Stromal cell of bone marrow (primary cell): ENCODE results near the gene BRINP2.

ENCODE experiments used
- DNase-seq: peaks from one replicate; pipeline ENCODE4 v3.0.0-alpha.2; 2012; ENCODE audit warnings: low read depth

The BRINP2 gene, protein sequence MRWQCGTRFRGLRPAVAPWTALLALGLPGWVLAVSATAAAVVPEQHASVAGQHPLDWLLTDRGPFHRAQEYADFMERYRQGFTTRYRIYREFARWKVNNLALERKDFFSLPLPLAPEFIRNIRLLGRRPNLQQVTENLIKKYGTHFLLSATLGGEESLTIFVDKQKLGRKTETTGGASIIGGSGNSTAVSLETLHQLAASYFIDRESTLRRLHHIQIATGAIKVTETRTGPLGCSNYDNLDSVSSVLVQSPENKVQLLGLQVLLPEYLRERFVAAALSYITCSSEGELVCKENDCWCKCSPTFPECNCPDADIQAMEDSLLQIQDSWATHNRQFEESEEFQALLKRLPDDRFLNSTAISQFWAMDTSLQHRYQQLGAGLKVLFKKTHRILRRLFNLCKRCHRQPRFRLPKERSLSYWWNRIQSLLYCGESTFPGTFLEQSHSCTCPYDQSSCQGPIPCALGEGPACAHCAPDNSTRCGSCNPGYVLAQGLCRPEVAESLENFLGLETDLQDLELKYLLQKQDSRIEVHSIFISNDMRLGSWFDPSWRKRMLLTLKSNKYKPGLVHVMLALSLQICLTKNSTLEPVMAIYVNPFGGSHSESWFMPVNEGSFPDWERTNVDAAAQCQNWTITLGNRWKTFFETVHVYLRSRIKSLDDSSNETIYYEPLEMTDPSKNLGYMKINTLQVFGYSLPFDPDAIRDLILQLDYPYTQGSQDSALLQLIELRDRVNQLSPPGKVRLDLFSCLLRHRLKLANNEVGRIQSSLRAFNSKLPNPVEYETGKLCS

DNA sequence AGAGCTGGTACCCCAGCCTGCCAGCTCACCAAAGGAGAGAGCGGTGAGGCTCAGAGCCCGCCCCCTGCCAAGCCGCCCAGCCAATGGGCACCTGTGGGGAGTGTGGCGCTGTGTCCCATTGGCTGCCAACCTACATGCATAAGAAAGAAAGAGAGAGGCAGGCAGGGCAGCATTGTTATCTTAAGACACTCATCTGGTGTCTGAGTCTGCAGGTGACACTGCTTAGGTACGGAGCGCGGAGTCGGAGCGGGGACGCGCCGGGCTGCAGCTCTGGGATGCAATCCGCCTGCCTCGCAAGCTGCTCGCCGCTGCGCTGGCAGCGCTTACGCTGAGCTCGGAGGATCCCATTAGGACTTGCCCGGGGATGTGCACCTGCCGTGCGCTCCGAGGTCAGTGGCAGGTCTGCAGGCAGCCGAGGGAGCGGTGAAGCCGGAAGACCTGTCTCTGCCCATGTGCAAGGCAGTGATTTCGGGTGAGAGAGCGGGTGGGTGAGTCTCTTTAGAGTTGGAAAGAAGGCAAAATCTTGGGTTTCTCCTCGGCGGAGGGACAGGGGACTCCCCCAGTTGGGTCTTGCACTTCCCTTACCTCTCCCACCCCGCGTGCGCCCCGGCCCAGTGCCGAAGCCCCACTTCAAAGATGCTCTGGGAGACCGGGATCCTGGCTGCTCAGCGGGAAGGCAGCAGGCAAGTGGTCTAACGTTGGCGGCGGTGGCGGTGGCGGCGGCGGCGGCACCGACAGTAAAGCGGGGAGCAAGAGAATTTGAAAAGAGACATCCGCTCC, at the start of gene BRINP2:
BRINP2 (plus strand) TSS at position 203 of the 780 bp plus-strand sequence. CDS start 58,919 bp downstream, outside the sequence.
- no peak for DNase-seq

DNA sequence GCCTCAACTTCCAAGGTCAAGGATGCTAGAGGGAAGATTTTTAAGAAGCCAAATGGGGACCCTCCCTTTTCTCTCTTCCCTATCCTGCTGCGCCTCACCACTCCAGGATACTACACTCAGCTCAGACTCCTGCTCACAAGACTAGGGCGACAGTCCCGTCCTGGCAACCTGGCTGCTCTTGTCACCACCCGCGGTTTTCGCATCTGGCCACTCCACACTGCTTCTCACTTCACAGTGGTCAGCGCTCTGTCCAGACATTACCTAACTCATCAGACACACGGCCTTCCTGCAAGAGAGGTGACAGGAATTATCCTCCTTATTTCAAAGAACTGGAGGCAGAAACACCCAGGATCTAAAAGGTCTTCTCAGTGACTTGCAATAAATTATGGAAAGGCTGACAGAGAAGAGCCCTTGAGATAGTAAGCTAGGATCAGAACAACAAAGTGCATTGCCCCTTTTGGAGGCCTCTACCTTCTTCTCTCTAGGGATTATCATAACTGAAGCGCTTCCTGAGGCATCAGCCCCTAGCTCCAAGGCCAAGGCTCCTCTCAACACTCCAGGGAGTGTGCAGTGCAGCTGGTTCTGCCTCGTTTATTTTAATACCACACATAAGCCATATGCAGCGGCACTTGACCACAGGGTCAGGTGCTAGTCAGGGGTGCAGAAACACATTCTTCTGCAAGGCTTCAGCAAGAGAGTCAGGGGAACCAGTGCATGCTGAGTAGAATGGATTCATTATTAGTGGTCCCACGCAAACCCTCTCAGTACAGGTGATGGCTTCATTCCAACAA, 48.1 kb upstream of the BRINP2 start:
- DNase-seq = no peak

DNA sequence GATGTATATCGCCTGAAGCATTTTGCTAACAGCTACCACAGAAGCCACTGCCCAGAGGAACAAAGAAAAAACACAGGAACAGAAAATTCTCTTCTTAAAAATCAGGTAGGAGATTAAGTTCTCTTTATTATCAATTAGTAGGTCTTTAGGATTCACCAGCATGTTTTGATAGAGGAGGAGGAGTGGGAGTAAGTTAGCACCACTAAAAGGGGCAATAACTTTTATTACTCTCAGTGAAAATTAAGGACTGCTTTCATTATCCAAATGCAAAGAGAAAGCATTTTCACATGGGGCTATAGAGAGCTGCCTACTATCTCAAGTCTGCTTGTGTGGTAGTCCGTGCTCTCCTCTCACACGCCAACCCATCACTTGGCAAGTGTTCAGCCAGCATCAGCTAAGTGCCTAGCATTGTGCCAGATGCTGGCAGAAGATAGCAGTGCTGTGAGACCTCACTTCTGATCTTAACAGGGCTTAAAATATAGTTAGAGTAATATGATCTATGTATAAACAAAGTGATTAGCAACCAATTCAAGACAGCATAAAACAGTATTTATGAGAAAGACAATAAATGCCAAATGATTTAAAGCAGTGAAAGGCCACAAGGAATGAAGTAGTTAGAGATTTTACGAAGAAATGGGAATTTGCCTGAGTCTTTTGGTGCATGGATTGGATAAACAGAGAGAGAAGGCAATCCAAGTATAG, 46.0 kb upstream of the BRINP2 start:
- no peak for DNase-seq

DNA sequence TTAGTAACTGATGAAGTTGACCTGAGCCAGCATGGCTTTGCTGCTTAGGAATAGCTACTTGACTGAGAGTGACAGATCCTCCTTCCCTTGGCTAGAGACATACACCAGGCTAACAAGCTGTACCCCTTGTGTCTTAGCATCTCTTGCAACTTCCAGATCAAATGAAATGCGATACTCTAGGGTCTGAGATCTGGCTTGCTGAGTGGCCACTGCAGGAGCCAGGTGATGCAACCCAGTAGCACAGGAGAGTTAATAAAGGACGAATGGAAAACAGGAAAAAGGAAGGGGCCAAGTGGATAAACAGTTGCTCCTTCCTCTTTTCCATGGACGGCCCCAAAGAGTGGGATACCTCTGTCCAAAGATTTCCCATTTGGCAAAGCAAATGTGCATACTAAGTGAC, 44.5 kb upstream of the BRINP2 start:
- DNase-seq = no peak

DNA sequence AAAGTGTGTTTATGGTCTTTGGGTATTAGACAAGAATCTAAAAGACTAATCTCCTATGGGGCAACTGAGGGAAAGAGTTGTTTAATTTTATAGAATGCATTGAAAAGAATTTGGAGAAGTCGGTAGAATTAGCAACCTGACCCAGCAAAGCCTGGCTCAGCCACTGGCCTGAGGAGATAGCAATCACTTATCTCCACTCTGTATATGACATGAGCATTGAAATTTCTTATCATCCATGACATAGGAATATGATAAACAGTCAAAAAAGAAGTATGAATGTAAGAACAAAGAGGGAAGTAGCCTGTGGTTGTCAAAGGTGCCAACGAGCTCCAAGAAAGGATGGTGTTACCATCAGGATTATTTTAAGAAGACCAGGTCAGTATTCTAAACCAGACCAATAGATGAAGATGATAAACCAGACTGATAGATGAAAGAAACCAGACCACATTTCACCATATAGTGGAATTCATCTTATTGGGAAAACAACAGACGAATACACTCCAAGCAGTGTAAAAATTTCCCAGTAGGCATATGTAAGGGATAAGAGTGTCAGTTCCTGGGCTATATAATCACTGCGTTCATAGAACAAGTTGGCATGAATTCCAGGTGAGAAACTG, 42.0 kb upstream of the BRINP2 start:
- DNase-seq = no peak

DNA sequence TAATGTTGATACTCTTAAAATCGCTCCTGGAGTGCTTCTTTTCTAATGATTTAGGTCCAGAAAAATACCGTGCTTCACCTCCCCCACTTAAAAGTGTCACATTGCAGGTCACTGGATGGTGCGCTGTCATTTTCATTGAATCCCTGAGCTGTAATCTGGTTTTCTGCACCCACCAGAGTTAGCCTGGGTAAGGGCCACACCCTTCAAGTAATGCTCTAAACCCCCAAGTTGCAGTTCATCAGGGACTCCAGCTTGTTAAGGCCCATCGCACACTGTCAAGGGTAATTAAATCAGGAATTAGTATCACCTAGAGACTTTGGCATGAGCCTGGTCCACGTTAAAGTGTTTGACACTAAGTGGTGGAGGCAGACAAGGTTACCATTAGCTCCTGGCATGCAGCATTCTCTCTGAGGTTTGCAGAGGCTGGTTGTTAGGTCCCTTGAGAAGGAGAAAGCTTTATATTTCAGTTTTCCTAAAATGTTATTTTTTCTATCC, 40.3 kb upstream of the BRINP2 start:
- no peak for DNase-seq

DNA sequence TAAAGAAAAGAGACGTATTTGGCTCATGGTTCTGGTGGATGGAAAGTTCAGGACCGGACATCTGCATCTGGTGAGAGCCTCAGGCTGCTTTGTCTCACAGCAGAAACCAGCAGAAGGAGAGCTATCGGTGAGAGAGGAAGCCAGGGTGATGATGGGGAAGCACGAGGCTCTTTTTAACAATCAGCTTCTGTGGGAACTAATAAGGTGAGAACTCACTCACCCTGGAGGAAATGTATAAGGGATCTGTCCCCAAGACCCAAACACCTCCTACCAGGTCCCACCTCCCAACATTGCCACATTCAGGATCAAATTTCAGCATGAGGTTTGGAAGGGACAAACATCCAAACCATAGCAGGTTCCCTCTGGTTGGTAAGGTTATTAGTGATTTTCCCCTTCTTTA, 39.0 kb upstream of the BRINP2 start:
- DNase-seq = no peak

DNA sequence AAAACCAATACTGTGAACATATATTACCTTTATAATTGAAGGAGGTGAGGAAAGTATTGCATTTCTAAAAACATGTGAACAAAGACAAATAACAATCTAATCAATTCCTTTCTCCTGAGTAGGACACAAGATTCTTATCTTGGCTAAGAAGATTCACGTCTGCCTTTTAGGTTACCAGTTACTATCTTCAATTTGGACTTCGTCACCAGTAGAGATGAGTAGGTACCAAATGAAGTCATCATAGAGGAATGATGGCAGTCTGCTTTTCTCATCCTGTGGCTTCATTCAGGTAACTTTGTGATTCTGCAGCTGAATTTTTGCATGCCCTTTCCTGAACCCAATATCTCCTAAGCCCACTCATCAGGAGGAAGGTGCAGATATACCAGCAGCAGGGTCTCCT, 38.6 kb upstream of the BRINP2 start:
- no peak for DNase-seq

DNA sequence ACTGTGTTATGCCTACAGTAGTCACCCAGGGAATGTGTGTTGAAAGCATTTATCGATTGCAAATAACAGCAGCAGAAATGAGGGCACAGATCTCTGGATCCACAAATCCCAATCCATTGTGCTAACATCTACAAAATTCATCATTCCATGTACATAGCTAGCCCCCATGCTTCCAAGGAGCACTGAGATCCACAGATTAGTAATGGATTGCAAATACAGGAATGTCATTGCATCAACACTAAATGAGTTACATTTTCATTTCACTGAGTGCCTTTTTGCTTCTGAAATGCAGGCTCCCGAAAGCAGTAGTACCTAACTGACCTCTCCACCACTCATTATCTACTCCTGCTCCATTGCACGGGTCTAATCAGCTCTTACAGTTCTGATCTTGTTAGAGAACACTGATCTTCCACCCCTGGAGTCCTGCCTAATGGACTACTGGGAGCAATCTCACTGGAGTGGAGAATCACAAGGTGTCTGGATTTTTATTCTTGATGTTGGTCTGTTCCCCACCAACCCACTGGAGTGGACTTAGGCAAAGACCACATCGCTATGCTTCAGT, 36.7 kb upstream of the BRINP2 start:
- DNase-seq = no peak

DNA sequence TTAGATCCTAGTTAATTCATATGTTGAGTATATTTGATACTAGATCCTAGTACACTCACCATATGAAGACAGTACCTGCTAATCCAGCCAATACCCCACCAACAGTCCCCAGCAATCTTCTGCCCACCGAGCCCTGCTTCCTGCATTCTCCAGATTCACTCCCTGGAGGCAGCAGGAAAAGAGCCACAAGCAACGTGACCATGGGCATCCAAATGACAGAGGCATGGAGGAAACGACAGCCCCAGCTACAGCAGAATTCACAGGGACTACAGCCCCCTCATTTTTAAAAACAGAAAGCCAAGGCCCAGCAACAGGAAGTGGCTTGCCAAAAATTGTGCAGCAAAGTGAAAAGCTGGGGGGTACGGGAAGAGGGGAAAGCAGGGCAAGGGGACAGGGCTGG, 35.5 kb upstream of the BRINP2 start:
- DNase-seq = no peak

DNA sequence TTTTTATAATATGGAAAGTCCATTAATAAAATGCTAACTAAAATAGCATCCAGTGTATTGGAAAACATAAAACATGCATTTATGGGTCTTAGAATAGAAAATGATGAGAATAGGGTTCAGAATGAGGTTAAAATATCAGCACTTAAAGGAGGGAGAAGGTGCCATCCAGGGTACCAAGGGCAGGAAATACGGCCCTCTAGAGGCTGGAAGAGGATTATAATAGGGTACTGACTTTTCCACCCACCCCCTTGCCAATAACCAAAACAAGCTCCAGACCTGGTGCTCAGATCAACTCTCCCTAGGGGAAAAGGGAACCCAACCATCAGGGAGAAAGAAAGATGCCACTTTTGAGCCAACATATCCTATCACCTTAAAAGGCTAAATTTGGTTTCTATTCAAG, 32.9 kb upstream of the BRINP2 start:
- DNase-seq = no peak

DNA sequence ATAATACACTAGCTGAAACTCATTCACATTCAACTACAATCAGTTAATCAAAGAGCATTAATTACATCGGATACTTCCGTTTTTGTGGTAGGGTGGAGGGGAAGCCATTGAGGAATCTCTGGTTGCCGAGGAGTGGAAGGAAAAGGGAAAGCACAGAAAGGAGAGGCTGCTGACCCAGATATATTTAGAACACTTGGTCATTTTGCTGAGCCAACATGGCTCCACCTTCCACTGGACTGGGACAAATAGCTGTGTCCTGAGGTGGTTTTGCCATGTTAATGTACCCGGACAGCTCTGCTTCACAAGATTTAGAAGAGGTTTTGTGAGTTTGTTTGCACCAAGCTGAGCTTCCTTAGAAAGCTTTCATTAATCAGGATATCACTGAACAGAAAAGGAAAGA, 32.4 kb upstream of the BRINP2 start:
- DNase-seq = no peak

DNA sequence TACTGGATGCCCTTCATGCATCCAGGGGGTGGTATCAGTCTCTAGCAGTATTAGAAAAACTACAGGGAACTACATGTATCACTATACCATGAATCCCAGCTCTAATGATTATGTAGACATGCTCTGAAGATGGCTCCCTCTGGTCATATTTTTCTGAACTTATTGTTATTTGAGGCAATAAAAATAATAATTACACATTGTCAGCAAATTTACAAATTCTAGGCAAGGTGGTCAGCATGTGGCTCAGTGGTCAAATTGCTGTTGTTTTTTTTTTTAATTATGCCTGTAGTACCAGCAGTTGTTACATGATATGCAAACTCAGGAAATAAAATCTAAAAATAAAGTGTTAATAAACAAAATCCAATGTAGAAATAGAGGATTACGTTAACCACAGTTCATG, 28.7 kb upstream of the BRINP2 start:
- no peak for DNase-seq

DNA sequence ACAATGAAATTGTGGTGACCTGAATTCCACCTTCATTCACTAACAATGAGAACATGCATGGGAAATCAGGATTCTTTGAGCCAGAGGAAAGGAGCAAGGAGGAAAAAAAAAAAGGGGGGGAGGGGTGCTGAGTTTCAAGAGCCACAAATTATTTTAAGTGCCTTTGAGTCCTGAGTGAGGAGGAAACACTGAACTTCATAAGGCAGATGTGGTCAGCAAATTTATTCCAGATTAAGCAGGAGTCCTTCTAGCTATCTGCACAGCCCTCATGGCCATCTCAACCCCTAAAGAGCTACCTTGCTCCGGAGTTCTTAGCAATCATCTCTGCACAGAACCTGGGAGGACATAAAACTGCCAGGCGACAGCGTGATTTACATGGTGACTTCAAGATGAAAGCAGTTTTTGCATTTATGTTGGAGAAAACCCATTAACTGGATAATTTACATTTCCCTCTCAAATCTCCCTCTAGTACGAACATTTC, 27.9 kb upstream of the BRINP2 start:
- no peak for DNase-seq

DNA sequence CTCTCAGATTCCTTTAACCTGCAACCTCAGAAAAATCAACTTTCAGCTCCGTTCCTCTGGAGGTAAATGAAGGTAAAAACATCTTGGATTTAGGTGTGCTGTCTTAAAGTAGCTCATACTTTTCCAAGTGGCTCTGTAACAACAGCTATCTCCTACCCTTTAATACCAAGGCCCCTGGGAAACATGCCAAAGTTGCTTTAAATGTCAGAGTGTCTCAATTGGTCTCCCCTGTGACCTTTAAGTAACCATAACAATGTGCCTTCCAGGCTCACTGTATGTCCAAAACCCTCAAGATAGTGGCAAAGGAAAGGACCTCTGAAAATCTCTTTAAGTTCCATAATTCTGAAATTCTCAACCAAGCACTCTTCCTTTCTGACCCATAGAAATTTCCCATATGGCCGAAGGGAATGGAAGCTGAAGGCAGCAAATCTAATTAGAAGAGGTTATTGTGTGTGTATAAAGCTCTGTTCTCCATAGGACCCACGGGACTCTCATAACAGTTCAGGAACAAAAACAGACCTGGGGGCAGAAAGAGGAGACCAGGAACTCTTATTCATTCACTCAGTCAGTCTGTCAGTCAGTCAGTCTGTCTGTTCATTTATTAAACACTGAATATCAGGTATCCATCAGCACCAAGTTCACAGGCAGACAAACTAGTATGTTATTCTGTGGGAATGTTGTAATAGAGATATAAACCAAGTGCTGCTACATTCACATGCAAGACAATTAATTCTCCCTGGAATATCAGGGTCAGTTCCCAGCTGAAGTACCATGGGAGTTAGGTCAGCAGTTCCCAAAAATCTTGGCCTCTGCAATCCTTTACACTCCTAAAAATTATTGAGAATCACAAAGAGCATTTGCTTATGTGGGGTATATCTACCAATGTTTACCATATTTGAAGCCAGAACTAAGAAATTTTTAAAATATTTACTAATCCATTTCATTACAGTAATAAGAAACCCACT, 25.4 kb upstream of the BRINP2 start:
- no peak for DNase-seq

DNA sequence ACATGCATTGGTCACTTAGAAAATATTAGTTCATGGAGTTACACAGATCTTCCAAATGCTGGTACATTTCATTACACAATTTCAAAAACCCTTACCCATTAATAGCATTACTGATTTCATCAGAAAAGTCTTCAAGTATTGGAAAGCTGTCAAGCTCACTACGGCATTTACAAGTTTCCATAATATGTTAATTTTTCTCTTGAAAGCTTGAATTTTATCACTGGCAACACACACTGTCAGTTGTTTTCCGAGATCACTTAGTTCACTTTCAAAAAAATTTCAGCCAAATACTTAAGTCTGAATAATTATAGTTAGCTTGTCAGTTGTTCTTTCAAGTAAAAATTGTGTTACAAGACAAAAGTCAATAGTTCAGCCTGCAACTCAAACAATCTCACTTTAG, 24.3 kb upstream of the BRINP2 start:
- no peak for DNase-seq

DNA sequence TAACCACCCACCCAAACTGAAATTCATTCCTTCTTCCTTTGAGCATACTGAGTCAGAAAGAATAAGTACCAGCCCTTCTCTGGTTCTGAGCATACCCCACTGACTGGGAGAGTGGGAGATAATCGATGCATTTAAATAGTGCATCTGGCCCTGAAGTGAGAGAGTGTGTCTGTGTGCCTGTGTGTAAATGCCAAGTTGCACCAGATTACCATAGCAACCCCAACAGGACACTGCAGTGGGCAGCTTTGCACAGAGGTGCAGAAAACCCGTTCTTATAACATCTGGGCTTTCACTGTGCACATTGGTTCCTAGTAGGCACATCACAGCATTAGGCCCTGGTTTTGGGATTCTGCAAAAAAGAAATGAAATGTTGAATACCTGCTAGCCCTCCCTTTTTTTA, 8.5 kb upstream of the BRINP2 start:
- DNase-seq = no peak

DNA sequence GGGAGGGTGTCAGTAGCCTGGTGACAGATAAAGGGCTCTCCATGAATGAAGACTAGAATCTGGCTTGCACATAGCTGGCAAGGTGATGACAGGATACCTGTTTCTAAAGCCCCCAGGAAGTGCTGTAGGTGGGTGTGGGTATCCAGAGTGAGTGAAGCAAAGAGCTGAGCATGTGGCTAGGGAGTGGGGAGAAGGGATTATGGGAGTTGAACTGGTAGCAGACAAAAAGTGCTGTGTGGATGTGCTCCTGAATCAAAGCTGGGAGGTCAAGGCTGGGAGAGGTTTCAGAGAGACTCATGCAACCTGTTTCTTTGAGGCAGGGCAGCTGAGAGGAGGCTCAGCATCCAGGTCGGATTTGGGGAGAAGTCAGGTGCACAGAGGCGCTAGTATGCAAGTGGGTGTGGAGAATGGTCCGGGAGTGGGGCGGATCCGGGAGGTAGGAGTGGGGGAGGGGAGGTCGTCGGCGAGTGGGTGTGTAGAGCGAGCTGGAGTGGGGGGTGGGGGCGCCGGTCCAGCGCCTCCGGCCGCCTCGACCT, 6.8 kb upstream of the BRINP2 start:
- DNase-seq = no peak
